ENCODE data around the gene EML2. TPM values are rescaled to one million over a fixed set of nuclear protein-coding genes. Genes with fewer than 3 reads are reported as not detected.

The EML2 gene, protein sequence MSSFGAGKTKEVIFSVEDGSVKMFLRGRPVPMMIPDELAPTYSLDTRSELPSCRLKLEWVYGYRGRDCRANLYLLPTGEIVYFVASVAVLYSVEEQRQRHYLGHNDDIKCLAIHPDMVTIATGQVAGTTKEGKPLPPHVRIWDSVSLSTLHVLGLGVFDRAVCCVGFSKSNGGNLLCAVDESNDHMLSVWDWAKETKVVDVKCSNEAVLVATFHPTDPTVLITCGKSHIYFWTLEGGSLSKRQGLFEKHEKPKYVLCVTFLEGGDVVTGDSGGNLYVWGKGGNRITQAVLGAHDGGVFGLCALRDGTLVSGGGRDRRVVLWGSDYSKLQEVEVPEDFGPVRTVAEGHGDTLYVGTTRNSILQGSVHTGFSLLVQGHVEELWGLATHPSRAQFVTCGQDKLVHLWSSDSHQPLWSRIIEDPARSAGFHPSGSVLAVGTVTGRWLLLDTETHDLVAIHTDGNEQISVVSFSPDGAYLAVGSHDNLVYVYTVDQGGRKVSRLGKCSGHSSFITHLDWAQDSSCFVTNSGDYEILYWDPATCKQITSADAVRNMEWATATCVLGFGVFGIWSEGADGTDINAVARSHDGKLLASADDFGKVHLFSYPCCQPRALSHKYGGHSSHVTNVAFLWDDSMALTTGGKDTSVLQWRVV
- 18.9 and 19.2 TPM in 2 replicates for polyA plus RNA-seq
- 11.7 and 14.1 TPM in 2 replicates for polyA minus RNA-seq

DNA sequence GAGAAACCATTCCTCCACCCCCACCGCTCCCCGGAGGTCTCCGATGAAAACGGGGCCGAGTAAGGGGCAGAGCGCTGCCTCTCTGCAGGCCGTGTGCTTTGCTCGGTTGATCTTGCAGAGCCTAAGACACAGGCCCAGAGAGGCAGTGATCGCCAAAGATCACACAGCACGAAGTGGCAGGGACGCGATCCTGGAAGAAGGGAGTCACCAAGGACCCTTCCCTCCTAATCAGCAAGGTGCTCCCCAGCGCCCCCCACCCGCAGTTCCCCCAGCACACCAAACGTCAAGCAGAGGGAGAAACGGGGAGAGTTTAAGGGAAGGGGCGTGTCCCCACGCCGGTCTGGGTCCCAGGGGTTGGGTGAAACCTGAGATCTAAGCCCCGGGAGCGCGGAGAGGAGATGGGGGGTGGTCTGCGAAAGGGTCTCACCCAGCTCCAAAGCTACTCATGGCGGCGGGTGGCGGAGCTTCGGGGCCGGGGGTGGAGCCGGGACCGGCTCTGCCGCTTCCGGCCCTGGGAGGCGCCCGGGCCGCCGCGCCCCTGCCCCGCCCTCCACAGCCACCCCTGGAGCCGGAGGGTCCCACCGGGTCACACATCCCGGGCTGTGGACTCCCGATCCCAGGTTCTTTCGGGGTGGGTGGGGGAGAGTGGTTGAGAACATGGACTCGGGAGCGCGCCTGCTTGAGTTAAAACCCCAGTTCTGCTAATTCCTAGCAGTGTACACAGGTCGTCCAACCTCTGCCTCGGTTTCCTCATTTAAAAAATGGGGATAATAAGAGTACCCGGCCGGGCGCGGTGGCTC, at the start of gene EML2:
Gene EML2, minus strand, starts transcription at position 468 of the 800 bp plus-strand sequence. Its CDS starts 21 bp downstream, at position 447.
- Histone ChIP-seq H3K79me2 (replicated peaks; ENCODE audit: insufficient read depth, low read length) (no peaks in the 10 kb centered on the region), H3K27ac (ENCODE audit: low read length) (no peak within 1 kb of the TSS), H3K9me2 (ENCODE audit: insufficient read depth, low read length) (no peaks in the 10 kb centered on the region), H3K27me3 (ENCODE audit: insufficient read depth, low read depth, low read length) (peaks cover 10% of the 10 kb centered on the region), H2AFZ (ENCODE audit: low read depth, low read length) (no peak within 1 kb of the TSS), H3K9me3 (ENCODE audit: low read length) (no peaks in the 10 kb centered on the region), H3K4me2 (ENCODE audit: low read length) (no peak within 1 kb of the TSS), H4K20me1 (ENCODE audit: insufficient read depth) (no peaks in the 10 kb centered on the region), H3K9ac (ENCODE audit: low read length) (no peak within 1 kb of the TSS), H3K36me3 (ENCODE audit: insufficient read depth, low read length) (no peaks in the 10 kb centered on the region), H3K4me3 (ENCODE audit: low read length) (no peak within 1 kb of the TSS), H3F3A (ENCODE audit: insufficient read depth, low read length, poor library complexity, severe bottlenecking) (no peaks in the 10 kb centered on the region)
- no peak for TF ChIP-seq EZH2 (IDR thresholded peaks at IDR 0.05; ENCODE audit: borderline replicate concordance, insufficient read depth, low read length, poor library complexity, severe bottlenecking)
- TF ChIP-seq POLR2AphosphoS5 (IDR thresholded peaks at IDR 0.05), result no peak
- TF ChIP-seq MXI1 (conservative IDR thresholded peaks at IDR 0.05; ENCODE audit: poor library complexity, severe bottlenecking), result no peak
- no peak for TF ChIP-seq TAF1 (IDR thresholded peaks at IDR 0.05; ENCODE audit: low read depth)
- TF ChIP-seq RAD21 (conservative IDR thresholded peaks at IDR 0.05), result no peak
- TF ChIP-seq SMC3 (conservative IDR thresholded peaks at IDR 0.05; ENCODE audit: poor library complexity), result no peak
- TF ChIP-seq, protein P1, sequence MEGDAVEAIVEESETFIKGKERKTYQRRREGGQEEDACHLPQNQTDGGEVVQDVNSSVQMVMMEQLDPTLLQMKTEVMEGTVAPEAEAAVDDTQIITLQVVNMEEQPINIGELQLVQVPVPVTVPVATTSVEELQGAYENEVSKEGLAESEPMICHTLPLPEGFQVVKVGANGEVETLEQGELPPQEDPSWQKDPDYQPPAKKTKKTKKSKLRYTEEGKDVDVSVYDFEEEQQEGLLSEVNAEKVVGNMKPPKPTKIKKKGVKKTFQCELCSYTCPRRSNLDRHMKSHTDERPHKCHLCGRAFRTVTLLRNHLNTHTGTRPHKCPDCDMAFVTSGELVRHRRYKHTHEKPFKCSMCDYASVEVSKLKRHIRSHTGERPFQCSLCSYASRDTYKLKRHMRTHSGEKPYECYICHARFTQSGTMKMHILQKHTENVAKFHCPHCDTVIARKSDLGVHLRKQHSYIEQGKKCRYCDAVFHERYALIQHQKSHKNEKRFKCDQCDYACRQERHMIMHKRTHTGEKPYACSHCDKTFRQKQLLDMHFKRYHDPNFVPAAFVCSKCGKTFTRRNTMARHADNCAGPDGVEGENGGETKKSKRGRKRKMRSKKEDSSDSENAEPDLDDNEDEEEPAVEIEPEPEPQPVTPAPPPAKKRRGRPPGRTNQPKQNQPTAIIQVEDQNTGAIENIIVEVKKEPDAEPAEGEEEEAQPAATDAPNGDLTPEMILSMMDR (IDR thresholded peaks at IDR 0.05; ENCODE audit: poor library complexity, severe bottlenecking), result no peak
- no peak for TF ChIP-seq REST (IDR thresholded peaks at IDR 0.05; ENCODE audit: borderline replicate concordance)
- TF ChIP-seq EP300 (conservative IDR thresholded peaks at IDR 0.05; ENCODE audit: poor library complexity, severe bottlenecking), result no peak

DNA sequence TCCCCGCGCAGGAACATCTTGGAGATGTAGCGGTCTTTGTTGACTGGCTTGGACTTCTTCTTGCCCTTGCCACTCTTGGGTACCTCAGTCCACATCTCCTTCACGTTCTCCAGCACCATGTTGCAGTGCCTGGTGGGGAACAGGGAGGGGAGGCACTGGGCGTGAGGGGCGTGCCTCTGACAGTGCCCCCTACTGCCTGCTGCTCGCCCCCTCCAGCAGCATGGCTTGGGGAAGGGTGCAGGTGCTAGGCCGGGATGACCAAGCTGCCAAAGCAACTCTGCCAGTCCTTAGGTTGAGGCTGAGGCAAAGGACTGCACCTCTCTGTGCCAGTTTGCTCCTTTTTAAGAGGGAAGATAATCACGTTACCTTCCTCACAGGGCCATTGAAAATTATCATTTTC, 48.4 kb upstream of the EML2 start:
- Histone ChIP-seq H3K9me3 (ENCODE audit: low read length) (no peaks in the 10 kb centered on the region), H3K79me2 (replicated peaks; ENCODE audit: insufficient read depth, low read length) (peaks cover 12% of the 10 kb centered on the region), H3K9ac (ENCODE audit: low read length) (no peak overlapping the region), H3F3A (ENCODE audit: insufficient read depth, low read length, poor library complexity, severe bottlenecking) (no peaks in the 10 kb centered on the region), H3K36me3 (ENCODE audit: insufficient read depth, low read length) (no peaks in the 10 kb centered on the region), H2AFZ (ENCODE audit: low read depth, low read length) (no peak overlapping the region), H3K27me3 (ENCODE audit: insufficient read depth, low read depth, low read length) (no peaks in the 10 kb centered on the region), H3K4me3 (ENCODE audit: low read length) (no peak overlapping the region), H3K4me2 (ENCODE audit: low read length) (no peak overlapping the region), H3K27ac (ENCODE audit: low read length) (no peak overlapping the region), H4K20me1 (ENCODE audit: insufficient read depth) (no peaks in the 10 kb centered on the region), H3K9me2 (ENCODE audit: insufficient read depth, low read length) (no peaks in the 10 kb centered on the region)
- TF ChIP-seq EP300 (conservative IDR thresholded peaks at IDR 0.05; ENCODE audit: poor library complexity, severe bottlenecking) (no peak), REST (IDR thresholded peaks at IDR 0.05; ENCODE audit: borderline replicate concordance) (no peak), RAD21 (conservative IDR thresholded peaks at IDR 0.05) (no peak), SMC3 (conservative IDR thresholded peaks at IDR 0.05; ENCODE audit: poor library complexity) (no peak), POLR2AphosphoS5 (IDR thresholded peaks at IDR 0.05) (no peak), EZH2 (IDR thresholded peaks at IDR 0.05; ENCODE audit: borderline replicate concordance, insufficient read depth, low read length, poor library complexity, severe bottlenecking) (no peak)
- TF ChIP-seq, protein P1 (IDR thresholded peaks at IDR 0.05; ENCODE audit: poor library complexity, severe bottlenecking), result no peak

All from neural cell (in vitro differentiated cells).